Nephron progenitor cell (in vitro differentiated cells): ENCODE measurements around the gene DESI1.
A peak's percentile ranks its signal among the peaks of the same experiment; 100 is the strongest.
"Not testable (repeated sequence)": the region's sequence is repeated elsewhere in the genome, so short reads cannot be mapped to it uniquely, and the experiment has no call there.

Experiments
- DNase-seq: peaks from one replicate; pipeline ENCODE4 v3.0.0; 2021
- H3K27ac Mint-ChIP-seq: 2 replicates; pipeline ENCODE4 v1.8.0; 2021; ENCODE audit warnings: mild to moderate bottlenecking, moderate library complexity, mixed read lengths
- H3K27me3 Mint-ChIP-seq: 2 replicates; pipeline ENCODE4 v1.8.0; 2021; ENCODE audit warnings: mild to moderate bottlenecking, low read depth, mixed read lengths; ENCODE audit not compliant: poor library complexity
- H3K36me3 Mint-ChIP-seq: 2 replicates; pipeline ENCODE4 v1.8.0; 2021; ENCODE audit warnings: low read depth, mixed read lengths
- H3K4me1 Mint-ChIP-seq: 2 replicates; pipeline ENCODE4 v1.8.0; 2021; ENCODE audit warnings: mixed read lengths
- H3K4me3 Mint-ChIP-seq: 2 replicates; pipeline ENCODE4 v1.8.0; 2021; ENCODE audit warnings: mild to moderate bottlenecking, moderate library complexity, mixed read lengths
- H3K9me3 Mint-ChIP-seq: 2 replicates; pipeline ENCODE4 v1.8.0; 2021; ENCODE audit warnings: mild to moderate bottlenecking, moderate library complexity, mixed read lengths
- TF ChIP-seq, protein P1 (sequence below): fragments of 200-600 bp; sonication (generic); IDR thresholded peaks from 2 replicates; pipeline ENCODE4 v1.5.0; 2021; ENCODE audit warnings: antibody characterized with exemption

The DESI1 gene

DNA sequence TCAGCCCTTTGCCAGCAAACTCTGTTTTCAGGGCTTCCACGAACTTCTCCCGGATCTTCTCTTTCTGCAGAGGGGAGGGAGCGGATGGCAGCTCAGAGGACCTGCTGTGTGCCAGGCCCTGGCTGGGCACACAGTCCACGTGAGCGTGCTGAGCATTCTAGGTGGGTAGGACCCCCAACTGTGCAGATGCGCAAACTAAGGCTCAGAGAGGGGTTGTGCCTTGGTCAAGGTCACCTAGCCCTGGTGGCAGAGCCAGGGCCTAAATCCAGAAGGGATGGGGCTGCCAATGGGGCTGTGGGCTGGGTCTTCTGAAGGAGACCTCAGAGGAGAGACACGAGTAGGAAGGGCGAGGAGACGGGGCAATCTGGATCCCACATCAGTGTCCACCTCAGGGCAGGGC lies 42.0 kb downstream of the DESI1 start:
- Mint-ChIP-seq H3K4me1 (peaks cover 11% of the 10 kb centered on the region), H3K27me3 (no peaks in the 10 kb centered on the region), H3K9me3 (no peaks in the 10 kb centered on the region), H3K36me3 (no peaks in the 10 kb centered on the region), H3K27ac (no peak overlapping the region), H3K4me3 (no peak overlapping the region)
- TF ChIP-seq, protein P1, sequence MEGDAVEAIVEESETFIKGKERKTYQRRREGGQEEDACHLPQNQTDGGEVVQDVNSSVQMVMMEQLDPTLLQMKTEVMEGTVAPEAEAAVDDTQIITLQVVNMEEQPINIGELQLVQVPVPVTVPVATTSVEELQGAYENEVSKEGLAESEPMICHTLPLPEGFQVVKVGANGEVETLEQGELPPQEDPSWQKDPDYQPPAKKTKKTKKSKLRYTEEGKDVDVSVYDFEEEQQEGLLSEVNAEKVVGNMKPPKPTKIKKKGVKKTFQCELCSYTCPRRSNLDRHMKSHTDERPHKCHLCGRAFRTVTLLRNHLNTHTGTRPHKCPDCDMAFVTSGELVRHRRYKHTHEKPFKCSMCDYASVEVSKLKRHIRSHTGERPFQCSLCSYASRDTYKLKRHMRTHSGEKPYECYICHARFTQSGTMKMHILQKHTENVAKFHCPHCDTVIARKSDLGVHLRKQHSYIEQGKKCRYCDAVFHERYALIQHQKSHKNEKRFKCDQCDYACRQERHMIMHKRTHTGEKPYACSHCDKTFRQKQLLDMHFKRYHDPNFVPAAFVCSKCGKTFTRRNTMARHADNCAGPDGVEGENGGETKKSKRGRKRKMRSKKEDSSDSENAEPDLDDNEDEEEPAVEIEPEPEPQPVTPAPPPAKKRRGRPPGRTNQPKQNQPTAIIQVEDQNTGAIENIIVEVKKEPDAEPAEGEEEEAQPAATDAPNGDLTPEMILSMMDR = no peak
- DNase-seq = no peak

DNA sequence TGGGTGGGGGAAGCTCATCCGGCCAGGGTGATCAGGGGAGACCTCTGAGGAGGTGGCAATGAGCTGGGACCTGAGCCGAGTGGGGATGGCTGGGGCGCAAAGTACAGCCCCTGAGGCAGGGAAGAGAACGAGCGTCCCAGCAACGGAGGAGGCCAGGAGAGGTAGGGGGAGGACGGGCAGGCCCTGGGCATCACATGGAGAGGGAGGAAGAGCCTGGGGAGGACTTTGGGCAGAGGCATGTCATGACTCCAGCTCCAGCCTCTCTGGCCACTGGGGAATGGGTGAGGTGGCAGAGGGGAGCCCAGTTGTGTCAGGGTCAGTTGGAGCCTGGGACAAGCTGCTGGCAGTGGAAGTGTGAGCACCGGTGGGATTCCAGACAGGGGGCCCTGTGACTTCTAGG lies 42.7 kb downstream of the DESI1 start:
- no peak for DNase-seq
- TF ChIP-seq, protein P1 = no peak
- H3K4me1 Mint-ChIP-seq = peaks cover 16% of the 10 kb centered on the region
- no peak overlapping the region for H3K4me3 Mint-ChIP-seq
- no peak overlapping the region for H3K27ac Mint-ChIP-seq
- no peaks in the 10 kb centered on the region for H3K27me3 Mint-ChIP-seq
- H3K36me3 Mint-ChIP-seq = no peaks in the 10 kb centered on the region
- no peaks in the 10 kb centered on the region for H3K9me3 Mint-ChIP-seq

DNA sequence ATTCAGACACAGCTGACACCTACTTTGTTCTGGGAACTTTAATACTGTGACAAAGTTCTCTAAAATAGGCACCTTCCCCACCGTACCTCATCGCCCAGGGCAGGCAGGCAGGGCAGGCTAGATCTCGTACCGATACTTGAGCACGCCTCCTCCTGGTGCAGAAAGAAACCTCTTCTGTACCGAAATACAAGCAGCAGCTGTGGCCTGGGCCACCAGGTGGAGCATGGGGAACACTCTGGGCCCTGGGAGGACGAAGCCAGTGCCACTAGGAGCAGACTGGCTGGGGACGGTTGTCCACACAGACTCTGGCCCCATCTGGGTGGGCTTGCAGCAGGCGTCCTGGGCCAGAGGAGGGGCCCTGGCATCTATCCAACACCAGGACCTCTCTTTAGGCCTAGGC lies 44.0 kb downstream of the DESI1 start:
- peak; percentile 65 for DNase-seq
- H3K4me1 Mint-ChIP-seq = peaks cover 16% of the 10 kb centered on the region
- H3K9me3 Mint-ChIP-seq = no peaks in the 10 kb centered on the region
- H3K4me3 Mint-ChIP-seq = no peak overlapping the region
- H3K27ac Mint-ChIP-seq = no peak overlapping the region
- H3K27me3 Mint-ChIP-seq = no peaks in the 10 kb centered on the region
- no peaks in the 10 kb centered on the region for H3K36me3 Mint-ChIP-seq
- TF ChIP-seq, protein P1 = peak; percentile 61

DNA sequence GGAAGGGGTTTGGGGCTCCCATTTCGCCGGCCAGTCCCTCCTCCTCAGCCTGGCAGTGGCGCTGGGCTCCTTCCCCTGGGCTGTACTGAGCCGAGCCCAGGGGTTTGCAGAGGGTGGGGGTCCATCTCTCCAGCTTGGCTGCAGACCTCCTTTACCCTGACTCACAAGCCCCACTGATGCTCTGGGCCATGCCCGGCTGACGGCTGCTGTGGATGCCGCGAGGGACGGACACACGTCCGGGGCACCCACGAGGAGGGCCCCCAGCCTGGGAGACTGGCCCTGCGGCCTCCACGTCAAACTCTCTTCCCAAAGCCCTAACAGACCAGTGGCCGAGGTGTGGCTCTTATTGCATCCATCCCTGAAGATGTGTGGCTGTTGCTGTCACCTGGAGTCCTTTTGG lies 45.3 kb downstream of the DESI1 start:
- no peaks in the 10 kb centered on the region for H3K36me3 Mint-ChIP-seq
- DNase-seq = no peak
- H3K4me1 Mint-ChIP-seq = peaks cover 16% of the 10 kb centered on the region
- no peak overlapping the region for H3K4me3 Mint-ChIP-seq
- H3K27ac Mint-ChIP-seq = no peak overlapping the region
- no peaks in the 10 kb centered on the region for H3K27me3 Mint-ChIP-seq
- TF ChIP-seq, protein P1 = no peak
- H3K9me3 Mint-ChIP-seq = no peaks in the 10 kb centered on the region

DNA sequence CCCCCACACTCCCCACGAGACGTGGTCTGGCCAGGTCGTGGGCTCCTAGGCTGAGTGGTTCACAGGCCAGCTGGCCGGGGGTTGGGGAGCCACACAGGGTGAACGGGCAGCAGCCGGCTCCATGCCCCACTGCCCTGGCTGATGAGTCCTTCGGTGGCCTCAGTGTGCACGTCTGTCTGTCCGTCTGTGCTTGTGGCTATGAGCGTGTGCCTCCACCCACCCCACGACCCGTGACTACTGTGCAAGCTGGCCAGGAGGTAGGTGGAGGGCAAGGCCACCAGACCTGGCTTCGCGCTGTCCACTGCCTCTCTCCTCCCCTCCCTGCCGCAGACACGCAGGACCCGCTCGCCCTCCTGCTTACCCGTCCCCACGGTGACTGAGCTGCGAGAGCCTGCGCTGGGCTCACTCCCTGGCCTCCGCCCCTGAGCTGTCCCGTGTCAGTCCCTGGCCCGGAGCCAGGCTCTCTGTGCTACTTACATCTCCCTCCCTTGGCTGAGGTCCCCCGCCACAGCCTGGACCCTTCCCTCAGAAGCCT lies 45.9 kb downstream of the DESI1 start:
- Mint-ChIP-seq H3K4me1 (peaks cover 16% of the 10 kb centered on the region), H3K36me3 (no peaks in the 10 kb centered on the region), H3K4me3 (no peak overlapping the region), H3K9me3 (no peaks in the 10 kb centered on the region), H3K27ac (no peak overlapping the region), H3K27me3 (no peaks in the 10 kb centered on the region)
- no peak for DNase-seq
- TF ChIP-seq, protein P1 = no peak

DNA sequence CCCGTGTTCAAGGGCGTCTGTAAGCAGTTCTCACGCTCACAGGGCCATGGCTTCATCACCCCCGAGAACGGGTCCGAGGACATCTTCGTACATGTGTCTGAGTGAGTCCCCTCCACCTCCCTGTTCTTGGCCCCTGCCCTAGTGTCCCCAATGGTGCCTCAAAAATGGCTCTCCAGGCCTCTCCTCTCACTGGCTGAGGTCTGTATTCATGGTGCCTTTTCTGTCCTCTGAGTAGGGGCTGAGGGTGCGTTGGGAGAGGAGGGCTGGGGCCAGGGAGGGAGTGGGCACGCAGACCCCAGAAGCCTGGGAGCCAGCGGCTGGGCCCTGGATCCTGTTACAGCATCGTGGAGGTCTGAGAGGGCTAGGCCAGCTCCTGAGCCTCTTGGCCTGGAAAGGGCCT lies 47.2 kb downstream of the DESI1 start:
- Mint-ChIP-seq H3K27ac (no peak overlapping the region), H3K36me3 (no peaks in the 10 kb centered on the region), H3K9me3 (no peaks in the 10 kb centered on the region), H3K4me1 (peaks cover 25% of the 10 kb centered on the region), H3K27me3 (peaks cover 4% of the 10 kb centered on the region), H3K4me3 (no peak overlapping the region)
- TF ChIP-seq, protein P1 = no peak
- DNase-seq = no peak

DNA sequence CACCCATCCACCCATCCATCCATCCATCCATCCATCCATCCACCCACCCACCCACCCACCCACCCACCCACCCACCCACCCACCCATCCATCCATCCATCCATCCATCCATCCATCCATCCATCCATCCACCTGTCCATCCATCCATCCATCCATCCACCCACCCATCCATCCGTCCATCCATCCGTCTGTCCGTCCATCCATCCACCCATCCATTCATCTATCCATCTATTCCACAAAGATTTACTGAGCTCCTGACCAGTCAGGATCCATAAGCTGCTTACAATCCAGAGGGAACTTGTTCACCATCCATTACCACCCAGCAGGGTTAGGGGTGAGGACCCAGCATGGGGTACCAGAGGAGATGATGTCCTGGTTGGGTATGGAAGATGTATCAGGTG lies 48.5 kb downstream of the DESI1 start:
- not testable (repeated sequence) for H3K4me3 Mint-ChIP-seq, H3K36me3 Mint-ChIP-seq, H3K9me3 Mint-ChIP-seq, H3K27me3 Mint-ChIP-seq, DNase-seq, H3K27ac Mint-ChIP-seq
- peaks cover 24% of the 10 kb centered on the region for H3K4me1 Mint-ChIP-seq
